Epithelial cell of proximal tubule (primary cell): Measurements from ENCODE around the gene FCHSD2. TPM values are rescaled to one million over a fixed set of nuclear protein-coding genes. Genes with fewer than 3 reads are reported as not detected.
"Not testable (repeated sequence)": the region's sequence is repeated elsewhere in the genome, so short reads cannot be mapped to it uniquely, and the experiment has no call there.

Experiments
- DNase-seq: peaks from one replicate; pipeline ENCODE4 v3.0.0-alpha.2; 2011; ENCODE audit warnings: low read depth
- H3K4me3 ChIP-seq: 2 replicates; pipeline ENCODE4 v1.5.1; 2011; ENCODE audit warnings: low read depth, mild to moderate bottlenecking, low read length
- total RNA-seq: library from RNA; depleted of rRNA; stranded (reverse); fragments of >200 nt; gene quantifications from 2 replicates; pipeline ENCODE4 v1.2.3, GENCODE V29; 2015
- TF ChIP-seq, protein P1 (sequence below): conservative IDR thresholded peaks from 2 replicates; pipeline ENCODE4 v1.5.1; 2012; ENCODE audit warnings: low read depth, mild to moderate bottlenecking, low read length

Gene FCHSD2
- total RNA-seq, 1 donor from 2014 or later: 8.8 TPM

DNA sequence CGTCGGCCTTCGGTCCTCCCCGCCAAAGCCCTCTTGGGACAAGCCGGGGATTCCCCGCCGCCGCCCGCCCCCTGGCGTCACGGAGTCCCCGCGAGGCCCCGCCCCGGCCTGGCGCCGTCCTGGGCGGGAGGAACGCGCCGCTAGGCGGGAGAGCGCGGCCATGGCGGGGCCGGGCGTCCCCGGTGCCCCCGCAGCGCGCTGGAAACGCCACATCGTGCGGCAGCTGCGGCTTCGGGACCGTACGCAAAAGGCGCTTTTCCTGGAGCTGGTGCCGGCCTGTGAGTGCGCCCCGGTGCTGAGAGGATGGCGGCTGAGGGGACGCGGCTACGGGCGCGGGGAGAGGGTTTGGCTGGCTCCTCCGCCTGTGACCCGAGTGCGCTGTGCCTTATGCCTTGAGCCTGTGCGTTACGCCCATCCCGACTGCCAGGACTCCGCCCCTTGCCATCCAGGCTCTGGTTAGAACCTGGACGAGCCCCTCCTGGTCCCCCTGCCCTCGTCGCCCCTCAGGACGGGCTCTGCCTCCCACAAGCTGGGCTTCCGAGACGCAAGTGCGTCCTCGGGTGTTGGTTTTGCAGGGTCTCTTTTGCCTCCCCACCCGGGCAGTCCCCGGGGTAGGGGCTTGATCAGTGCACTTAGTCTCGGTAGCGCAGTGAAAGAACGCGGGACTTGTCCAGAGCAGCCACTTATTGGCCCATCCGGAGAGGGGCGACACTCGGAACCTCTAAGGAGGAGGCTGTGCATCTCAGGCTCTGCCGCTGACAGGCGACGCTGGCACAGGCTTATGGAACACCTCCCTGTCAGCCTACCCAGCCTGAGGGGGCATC, 327.6 kb downstream of the FCHSD2 start, which contains the start of gene ATG16L2:
TSS of gene ATG16L2 (plus strand) at position 126 of the 824 bp plus-strand sequence. CDS start at position 161, 35 bp downstream.
- DNase-seq: no peak
- peak within 1 kb of the TSS; percentile 87 for H3K4me3 ChIP-seq
- TF ChIP-seq, protein P1, sequence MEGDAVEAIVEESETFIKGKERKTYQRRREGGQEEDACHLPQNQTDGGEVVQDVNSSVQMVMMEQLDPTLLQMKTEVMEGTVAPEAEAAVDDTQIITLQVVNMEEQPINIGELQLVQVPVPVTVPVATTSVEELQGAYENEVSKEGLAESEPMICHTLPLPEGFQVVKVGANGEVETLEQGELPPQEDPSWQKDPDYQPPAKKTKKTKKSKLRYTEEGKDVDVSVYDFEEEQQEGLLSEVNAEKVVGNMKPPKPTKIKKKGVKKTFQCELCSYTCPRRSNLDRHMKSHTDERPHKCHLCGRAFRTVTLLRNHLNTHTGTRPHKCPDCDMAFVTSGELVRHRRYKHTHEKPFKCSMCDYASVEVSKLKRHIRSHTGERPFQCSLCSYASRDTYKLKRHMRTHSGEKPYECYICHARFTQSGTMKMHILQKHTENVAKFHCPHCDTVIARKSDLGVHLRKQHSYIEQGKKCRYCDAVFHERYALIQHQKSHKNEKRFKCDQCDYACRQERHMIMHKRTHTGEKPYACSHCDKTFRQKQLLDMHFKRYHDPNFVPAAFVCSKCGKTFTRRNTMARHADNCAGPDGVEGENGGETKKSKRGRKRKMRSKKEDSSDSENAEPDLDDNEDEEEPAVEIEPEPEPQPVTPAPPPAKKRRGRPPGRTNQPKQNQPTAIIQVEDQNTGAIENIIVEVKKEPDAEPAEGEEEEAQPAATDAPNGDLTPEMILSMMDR: peak; percentile 13

DNA sequence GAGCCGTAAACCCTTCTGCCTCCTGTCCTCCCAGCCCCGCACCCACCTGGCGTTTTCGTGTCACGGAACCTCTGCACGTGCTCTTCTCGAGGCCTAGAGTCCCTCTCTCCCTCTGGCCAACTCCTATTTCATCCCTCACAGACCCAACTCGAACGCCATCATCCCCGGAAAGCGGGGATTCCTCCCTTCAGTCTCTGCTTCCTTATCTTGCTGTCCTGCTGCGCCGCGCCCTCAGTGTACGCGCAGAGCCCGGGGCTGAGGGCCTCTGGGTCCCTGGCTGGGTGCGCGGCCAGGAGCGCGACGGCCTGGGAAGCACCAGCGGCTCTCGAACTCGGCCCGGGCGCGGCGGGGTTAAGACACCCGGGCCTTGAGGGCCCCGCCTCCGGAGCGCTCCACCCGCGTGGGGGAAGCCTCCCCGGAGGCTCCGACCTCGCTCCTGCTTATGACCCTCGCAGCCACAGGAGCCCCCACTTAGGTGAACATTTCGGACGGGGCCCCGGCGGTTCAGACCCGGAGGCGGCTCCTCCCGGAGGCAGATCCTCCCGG, 328.3 kb downstream of the FCHSD2 start:
- TF ChIP-seq, protein P1: no peak
- H3K4me3 ChIP-seq: peak overlapping the region; percentile 87
- DNase-seq: no peak

DNA sequence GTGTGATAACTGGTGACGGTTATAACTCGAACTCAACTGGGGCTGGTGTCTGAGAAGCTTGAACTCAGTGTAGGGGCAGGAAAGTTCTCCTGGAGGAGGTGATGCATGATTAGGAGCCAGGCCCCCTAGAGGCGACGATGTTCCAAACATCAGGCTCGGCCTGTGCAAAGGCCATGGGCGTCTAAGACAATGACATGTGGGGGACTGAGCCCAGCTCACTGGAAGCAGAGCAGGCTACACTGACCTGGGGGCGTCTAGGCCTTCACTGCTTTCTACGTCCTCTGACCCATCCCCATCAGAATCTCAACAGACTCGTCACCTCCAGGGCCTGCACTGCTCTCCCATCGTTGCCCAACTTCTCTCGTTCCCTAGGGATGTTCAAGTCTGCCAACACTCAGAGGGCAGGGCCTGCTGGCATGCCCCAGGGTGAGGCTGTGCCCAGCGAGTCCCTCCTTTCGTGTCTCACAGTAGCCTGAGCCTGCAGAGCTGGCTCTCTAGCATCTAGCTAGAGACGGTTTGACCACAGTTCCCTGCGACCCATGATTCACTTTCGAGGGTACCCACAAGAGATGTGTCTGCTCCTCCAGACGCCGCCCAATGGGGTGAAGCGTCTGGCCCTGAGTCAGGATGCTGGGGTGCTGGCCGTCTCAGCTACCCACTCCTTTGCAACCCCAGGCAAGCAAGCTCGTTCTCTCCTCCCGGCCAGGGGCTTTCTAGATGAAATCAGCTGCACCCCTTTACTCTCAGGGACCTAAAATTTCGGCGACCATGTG, 329.0 kb downstream of the FCHSD2 start:
- peak overlapping the region; percentile 87 for H3K4me3 ChIP-seq
- DNase-seq: no peak
- TF ChIP-seq, protein P1: peak; percentile 74

DNA sequence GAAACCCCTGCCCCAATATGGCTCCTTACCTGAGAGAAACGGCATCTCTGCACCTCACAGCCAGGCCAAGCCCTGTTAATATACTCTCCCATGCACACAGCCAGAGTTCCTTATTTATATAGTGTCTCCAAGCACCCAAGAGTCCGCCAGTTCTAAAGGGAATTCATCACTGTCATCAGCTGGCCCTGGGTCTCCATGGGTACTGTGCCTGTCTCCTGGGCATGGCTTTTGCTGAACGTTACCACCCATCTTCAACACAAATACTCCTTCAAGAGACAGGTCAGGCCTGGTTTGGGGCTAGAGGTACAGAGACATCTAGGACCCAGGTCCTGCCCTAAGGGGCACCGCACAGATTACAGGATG, 329.5 kb downstream of the FCHSD2 start:
- DNase-seq: no peak
- TF ChIP-seq, protein P1: no peak
- H3K4me3 ChIP-seq: peak overlapping the region; percentile 87

DNA sequence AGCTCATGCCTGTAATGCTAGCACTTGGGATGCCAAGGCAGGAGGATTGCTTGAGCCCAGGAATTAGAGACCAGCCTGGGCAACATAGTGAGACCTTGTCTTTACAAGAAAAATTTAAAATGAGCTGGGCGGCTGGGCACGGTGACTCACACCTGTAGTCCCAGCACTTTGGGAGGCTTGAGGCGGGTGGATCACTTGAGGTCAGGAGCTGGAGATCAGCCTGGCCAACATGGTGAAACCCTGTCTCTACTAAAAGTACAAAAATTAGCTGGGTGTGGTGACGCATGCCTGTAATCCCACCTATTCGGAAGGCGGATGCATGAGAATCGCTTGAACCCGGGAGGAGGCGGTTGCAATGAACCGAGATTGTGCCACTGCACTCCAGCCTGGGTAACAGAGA, 330.4 kb downstream of the FCHSD2 start:
- not testable (repeated sequence) for H3K4me3 ChIP-seq

DNA sequence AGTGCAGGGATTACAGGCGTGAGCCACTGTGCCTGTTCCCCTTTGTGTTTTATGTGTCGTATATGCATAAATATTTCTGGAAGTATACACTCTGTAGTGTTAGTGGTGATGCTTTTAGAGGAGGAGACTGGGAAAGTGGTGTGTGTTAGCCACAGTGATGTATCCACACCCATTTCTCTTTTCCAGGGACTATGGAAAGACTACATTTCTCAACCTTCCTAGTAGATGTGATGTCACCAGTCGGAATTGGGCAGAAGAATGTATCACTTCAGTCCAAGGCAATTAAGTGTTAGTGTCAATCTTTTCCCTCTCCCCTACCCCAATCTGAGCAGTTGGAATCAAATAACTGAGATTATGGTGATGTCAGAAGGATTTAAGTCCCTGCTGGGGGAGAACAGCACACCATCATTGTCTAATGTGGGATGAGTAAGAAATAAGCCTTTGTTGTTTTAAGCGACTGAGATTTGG, 333.8 kb downstream of the FCHSD2 start:
- no peak overlapping the region for H3K4me3 ChIP-seq
- TF ChIP-seq, protein P1: no peak
- no peak for DNase-seq

More for the DNA sequence above, 330.4 kb downstream of the FCHSD2 start:
- not testable (repeated sequence) for DNase-seq

DNA sequence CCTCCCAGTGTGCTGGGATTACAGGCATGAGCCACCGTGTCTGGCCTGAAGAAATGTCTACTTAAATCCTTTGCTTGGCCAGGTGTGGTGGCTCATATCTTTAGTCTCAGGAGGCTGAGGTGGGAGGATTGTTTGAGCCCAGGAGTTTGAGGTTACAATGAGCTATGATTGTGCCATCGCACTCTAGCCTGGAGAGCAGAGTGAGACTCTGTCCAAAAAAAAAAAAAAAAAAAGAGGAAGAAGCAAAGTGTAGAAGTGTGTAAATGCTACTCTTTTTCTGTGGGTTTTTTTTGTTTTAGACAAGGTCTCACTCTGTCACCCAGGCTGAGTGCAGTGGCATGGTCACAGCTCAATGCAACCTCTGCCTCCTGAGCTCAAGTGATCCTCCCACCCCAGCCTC, 334.3 kb downstream of the FCHSD2 start:
- no peak overlapping the region for H3K4me3 ChIP-seq
- TF ChIP-seq, protein P1: no peak
- DNase-seq: no peak
